Keratinocyte (primary cell): ENCODE results near the gene TRPV5. TPM values are rescaled to one million over a fixed set of nuclear protein-coding genes. Genes with fewer than 3 reads are reported as not detected.

Source experiments
- DNase-seq: peaks from one replicate; pipeline ENCODE4 v3.0.0-alpha.2; 2011; ENCODE audit warnings: low read depth, missing footprints, low spot score
- FAIRE-seq: peaks from 2 replicates; lab custom pipeline; 2011; peaks lifted over from hg19 to GRCh38; lab: Jason Lieb, UNC
- H2AFZ ChIP-seq: 2 replicates; pipeline ENCODE4 v1.6.0; 2012; ENCODE audit warnings: low read length, control low read depth, inconsistent platforms; ENCODE audit not compliant: control insufficient read depth
- H3K27ac ChIP-seq: 2 replicates; pipeline ENCODE4 v1.5.1; 2011; ENCODE audit warnings: low read length; ENCODE audit not compliant: control insufficient read depth, insufficient read depth
- H3K27me3 ChIP-seq: 3 replicates; pipeline ENCODE4 v1.6.0; 2011; ENCODE audit warnings: low read length; ENCODE audit not compliant: control insufficient read depth, insufficient read depth; ENCODE audit errors: extremely low read depth
- H3K36me3 ChIP-seq, 2 experiments: 2 replicates in 1 of 2; 3 replicates in 1 of 2; pipeline ENCODE4 v1.5.1; 2011; ENCODE audit warnings: low read length in 2 of 2, mild to moderate bottlenecking in 1 of 2; ENCODE audit not compliant: control insufficient read depth in 2 of 2, insufficient read depth in 2 of 2; ENCODE audit errors: extremely low read depth in 1 of 2
- H3K4me1 ChIP-seq: 3 replicates; pipeline ENCODE4 v1.5.1; 2011; ENCODE audit warnings: low read length; ENCODE audit not compliant: control insufficient read depth, insufficient read depth; ENCODE audit errors: extremely low read depth
- H3K4me2 ChIP-seq: 3 replicates; pipeline ENCODE4 v1.6.0; 2011; ENCODE audit warnings: low read depth, low read length; ENCODE audit not compliant: control insufficient read depth, insufficient read depth; ENCODE audit errors: extremely low read depth
- H3K4me3 ChIP-seq, 3 experiments: fragments of 200-600 bp in 1 of 3; sonication (generic) in 1 of 3; 2 replicates in 2 of 3; 3 replicates in 1 of 3; pipeline ENCODE4 v1.5.1; 2011 to 2016; ENCODE audit warnings: low read length in 3 of 3, mild to moderate bottlenecking in 3 of 3, control low read depth in 2 of 3, inconsistent platforms in 1 of 3, low read depth in 1 of 3, mixed read lengths in 1 of 3, mixed run types in 1 of 3, moderate library complexity in 1 of 3; ENCODE audit not compliant: control insufficient read depth in 2 of 3, insufficient read depth in 2 of 3; ENCODE audit errors: extremely low read depth in 1 of 3
- H3K79me2 ChIP-seq: 2 replicates; pipeline ENCODE4 v1.6.0; 2012; ENCODE audit warnings: low read length; ENCODE audit not compliant: control insufficient read depth, insufficient read depth
- H3K9ac ChIP-seq: 3 replicates; pipeline ENCODE4 v1.6.0; 2011; ENCODE audit warnings: low read length; ENCODE audit not compliant: control insufficient read depth, insufficient read depth; ENCODE audit errors: extremely low read depth
- H3K9me1 ChIP-seq: 3 replicates; pipeline ENCODE4 v1.6.0; 2011; ENCODE audit warnings: low read length; ENCODE audit not compliant: control insufficient read depth, insufficient read depth; ENCODE audit errors: extremely low read depth
- H3K9me3 ChIP-seq: 2 replicates; pipeline ENCODE4 v1.5.1; 2012; ENCODE audit warnings: low read depth, low read length; ENCODE audit not compliant: control insufficient read depth
- H4K20me1 ChIP-seq: 3 replicates; pipeline ENCODE4 v1.6.0; 2011; ENCODE audit warnings: low read length; ENCODE audit not compliant: control insufficient read depth, insufficient read depth; ENCODE audit errors: extremely low read depth
- EZH2 ChIP-seq: IDR thresholded peaks from one replicate; pipeline ENCODE4 v1.6.1; 2012; ENCODE audit warnings: inconsistent platforms, mild to moderate bottlenecking, low read length, moderate library complexity
- dilution Hi-C: fragments of 300-500 bp; cut with MboI; formaldehyde crosslinking; loops from one replicate; pipeline ENCODE4 v1.7.0; 2020; ENCODE audit warnings: low sequenced_read_pairs; ENCODE audit not compliant: extremely low pct_ligation_motif_present
- polyA plus RNA-seq, 5 experiments: library from polyadenylated mRNA; depleted of rRNA in 3 of 5; stranded (reverse) in 3 of 5; stranded (forward) in 1 of 5; unstranded in 1 of 5; fragments of >200 nt; gene quantifications; 1 replicate in 1 of 5; 2 replicates in 3 of 5; 3 replicates in 1 of 5; pipeline versions ENCODE4 v1.2.1 to v1.2.3, GENCODE V29; 2011 to 2012; ENCODE audit warnings: missing spikeins in 2 of 5, low read depth in 1 of 5, low replicate concordance in 1 of 5
- TF ChIP-seq, protein P1 (sequence below), 3 experiments: IDR thresholded peaks in 1 of 3; conservative IDR thresholded peaks in 1 of 3; optimal IDR thresholded peaks in 1 of 3; 2 replicates in 2 of 3; 3 replicates in 1 of 3; pipeline versions ENCODE3 to v1.5.1; 2011; ENCODE audit warnings: low read length in 3 of 3, mild to moderate bottlenecking in 3 of 3, moderate library complexity in 2 of 3, control low read depth in 1 of 3, inconsistent platforms in 1 of 3; ENCODE audit not compliant: insufficient read depth in 2 of 3; ENCODE audit errors: extremely low read depth in 1 of 3

Gene TRPV5
- polyA plus RNA-seq, 1 donor (not counting 4 experiments of a cell fraction or from before 2014, with no cell fraction given): not detected

DNA sequence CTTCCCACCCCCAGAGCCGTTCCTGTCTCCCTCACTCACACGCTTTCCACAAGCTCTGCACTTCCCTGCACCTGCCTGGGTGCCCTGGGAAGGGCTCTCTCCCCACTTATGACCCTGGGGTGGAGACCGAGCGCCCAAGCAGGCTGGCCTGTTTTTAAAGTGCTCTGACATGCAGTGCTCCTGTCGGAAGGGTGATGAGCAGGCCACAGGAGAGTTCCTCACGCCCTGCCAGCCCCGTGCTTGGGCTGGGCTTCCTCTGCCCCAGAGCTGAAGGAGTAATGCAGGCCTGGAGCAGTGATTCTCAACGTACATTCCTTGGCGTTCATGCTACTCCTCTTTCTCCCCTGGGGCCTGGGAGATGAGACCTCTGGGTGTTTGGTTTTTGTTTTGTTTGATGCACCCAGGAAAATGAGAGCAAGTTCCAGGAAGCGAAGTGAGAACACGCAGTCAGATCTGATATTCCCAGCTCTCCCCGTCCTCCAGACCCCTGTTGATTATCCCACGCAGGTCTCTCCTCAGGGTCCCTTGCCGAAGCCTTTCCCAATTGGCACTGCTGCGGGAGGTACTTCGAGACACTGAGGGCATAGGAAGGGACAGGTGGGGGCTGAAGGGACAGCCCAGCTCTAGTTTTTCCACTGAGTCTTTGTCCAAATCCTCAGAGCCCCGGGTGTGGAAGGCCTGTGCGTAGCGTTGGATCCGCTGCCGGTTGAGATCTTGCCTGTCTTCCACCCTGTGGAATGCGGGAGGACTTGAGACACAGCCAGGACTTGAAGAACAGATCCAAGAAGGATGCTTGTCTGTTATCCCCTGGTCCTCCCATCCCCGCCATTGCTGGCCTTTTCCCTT lies 62.1 kb downstream of the TRPV5 start:
- no peak for FAIRE-seq
- TF ChIP-seq, protein P1, sequence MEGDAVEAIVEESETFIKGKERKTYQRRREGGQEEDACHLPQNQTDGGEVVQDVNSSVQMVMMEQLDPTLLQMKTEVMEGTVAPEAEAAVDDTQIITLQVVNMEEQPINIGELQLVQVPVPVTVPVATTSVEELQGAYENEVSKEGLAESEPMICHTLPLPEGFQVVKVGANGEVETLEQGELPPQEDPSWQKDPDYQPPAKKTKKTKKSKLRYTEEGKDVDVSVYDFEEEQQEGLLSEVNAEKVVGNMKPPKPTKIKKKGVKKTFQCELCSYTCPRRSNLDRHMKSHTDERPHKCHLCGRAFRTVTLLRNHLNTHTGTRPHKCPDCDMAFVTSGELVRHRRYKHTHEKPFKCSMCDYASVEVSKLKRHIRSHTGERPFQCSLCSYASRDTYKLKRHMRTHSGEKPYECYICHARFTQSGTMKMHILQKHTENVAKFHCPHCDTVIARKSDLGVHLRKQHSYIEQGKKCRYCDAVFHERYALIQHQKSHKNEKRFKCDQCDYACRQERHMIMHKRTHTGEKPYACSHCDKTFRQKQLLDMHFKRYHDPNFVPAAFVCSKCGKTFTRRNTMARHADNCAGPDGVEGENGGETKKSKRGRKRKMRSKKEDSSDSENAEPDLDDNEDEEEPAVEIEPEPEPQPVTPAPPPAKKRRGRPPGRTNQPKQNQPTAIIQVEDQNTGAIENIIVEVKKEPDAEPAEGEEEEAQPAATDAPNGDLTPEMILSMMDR (optimal IDR thresholded peaks at IDR 0.05 in 1 of 3, IDR thresholded peaks at IDR 0.05 in 1 of 3, conservative IDR thresholded peaks at IDR 0.05 in 1 of 3; ENCODE audit: extremely low read depth in 1 of 3, insufficient read depth in 2 of 3, low read length in 3 of 3): no peak
- no peak for TF ChIP-seq EZH2
- DNase-seq: no peak

GRCh38 chr7:142870566-142871259 lies 62.8 kb downstream of the TRPV5 start:
- DNase-seq: no peak
- dilution Hi-C loops: no loop called here
- no peak overlapping the region for H3K9ac ChIP-seq

More for the DNA sequence above, 62.1 kb downstream of the TRPV5 start:
- no peak overlapping the region for H3K9ac ChIP-seq
- no peaks in the 10 kb centered on the region for H3K36me3 ChIP-seq
- H2AFZ ChIP-seq: no peak overlapping the region
- H3K4me1 ChIP-seq: no peaks in the 10 kb centered on the region
- H3K4me3 ChIP-seq: no peak overlapping the region
- no peaks in the 10 kb centered on the region for H4K20me1 ChIP-seq
- H3K27me3 ChIP-seq: no peaks in the 10 kb centered on the region
- H3K9me3 ChIP-seq: no peaks in the 10 kb centered on the region
- H3K27ac ChIP-seq: no peak overlapping the region
- dilution Hi-C loops: no loop called here
- no peaks in the 10 kb centered on the region for H3K79me2 ChIP-seq
- no peaks in the 10 kb centered on the region for H3K9me1 ChIP-seq
- no peak overlapping the region for H3K4me2 ChIP-seq

More at GRCh38 chr7:142870566-142871259, 62.8 kb downstream of the TRPV5 start:
- Histone ChIP-seq H3K4me2 (no peak overlapping the region), H3K36me3 (no peaks in the 10 kb centered on the region), H2AFZ (no peak overlapping the region), H3K9me3 (no peaks in the 10 kb centered on the region), H3K27ac (no peak overlapping the region), H3K4me1 (no peaks in the 10 kb centered on the region), H3K4me3 (no peak overlapping the region), H3K27me3 (no peaks in the 10 kb centered on the region), H3K9me1 (no peaks in the 10 kb centered on the region), H4K20me1 (no peaks in the 10 kb centered on the region), H3K79me2 (no peaks in the 10 kb centered on the region)
- FAIRE-seq: no peak
- TF ChIP-seq, protein P1 (optimal IDR thresholded peaks at IDR 0.05 in 1 of 3, IDR thresholded peaks at IDR 0.05 in 1 of 3, conservative IDR thresholded peaks at IDR 0.05 in 1 of 3; ENCODE audit: extremely low read depth in 1 of 3, insufficient read depth in 2 of 3, low read length in 3 of 3): no peak
